Dendritic cell treated with granulocyte-macrophage colony-stimulating factor and Interleukin-4, amounts not matched to agents 40 ng/mL and 50 ng/mL, for 4 days (primary cell): ENCODE results near the gene PWWP2B.
A peak's percentile ranks its signal among the peaks of the same experiment; 100 is the strongest.

Experiments
- H3K27ac Mint-ChIP-seq: one replicate; pipeline ENCODE4 v1.8.0; 2022; ENCODE audit warnings: mild to moderate bottlenecking, mixed read lengths
- H3K27me3 Mint-ChIP-seq: one replicate; pipeline ENCODE4 v1.8.0; 2022; ENCODE audit warnings: mild to moderate bottlenecking, mixed read lengths
- H3K36me3 Mint-ChIP-seq: one replicate; pipeline ENCODE4 v1.8.0; 2022; ENCODE audit warnings: low read depth, mixed read lengths
- H3K4me1 Mint-ChIP-seq: one replicate; pipeline ENCODE4 v1.8.0; 2022; ENCODE audit warnings: low read depth, mixed read lengths
- H3K4me3 Mint-ChIP-seq: one replicate; pipeline ENCODE4 v1.8.0; 2022; ENCODE audit warnings: mild to moderate bottlenecking, moderate library complexity, mixed read lengths
- H3K9me3 Mint-ChIP-seq: one replicate; pipeline ENCODE4 v1.8.0; 2022; ENCODE audit warnings: mixed read lengths
- intact Hi-C: fragments of 100-400 bp; cut with micrococcal nuclease; formaldehyde crosslinking; loops from one replicate; pipeline ENCODE4 v1.15.0; 2022

PWWP2B gene

DNA sequence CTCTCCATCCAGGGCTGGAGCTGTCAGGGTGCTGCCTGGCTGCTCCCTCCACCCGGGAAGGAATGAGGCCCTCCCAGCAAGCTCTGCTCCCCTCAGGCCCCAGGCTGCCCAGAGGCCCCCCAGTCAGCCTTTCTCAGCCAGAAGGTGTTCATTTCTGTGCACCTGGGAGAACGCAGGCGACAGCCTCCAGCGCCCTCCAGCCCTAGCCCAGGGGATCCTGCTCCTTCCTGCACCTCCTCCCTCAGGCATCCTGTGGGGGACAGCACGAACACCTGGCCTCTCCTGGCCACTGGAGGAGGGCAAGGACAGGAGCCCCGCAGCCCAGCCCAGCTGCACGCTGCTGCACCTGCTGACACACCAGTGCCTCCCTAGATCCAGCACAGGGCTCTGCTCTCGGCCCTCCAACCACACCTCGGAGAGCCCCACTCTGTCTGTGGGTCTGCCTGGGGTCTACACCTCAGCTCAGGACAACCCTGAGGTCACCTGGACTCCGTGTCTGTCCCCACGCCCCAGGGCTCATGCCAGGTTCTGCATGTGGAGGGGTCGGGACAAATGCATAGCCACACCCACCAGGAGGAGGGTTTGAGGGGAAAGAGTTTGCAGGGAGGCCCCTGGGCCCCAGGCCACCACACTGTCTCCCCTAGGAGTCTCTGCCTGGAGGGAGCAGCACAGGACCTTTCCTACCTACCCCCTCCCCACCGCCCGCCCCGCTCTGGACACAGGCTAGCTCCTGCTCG lies 7.4 kb upstream of the PWWP2B start:
- H3K27ac Mint-ChIP-seq, result peak overlapping the region; percentile 22
- peaks cover 52% of the 10 kb centered on the region for H3K4me1 Mint-ChIP-seq
- H3K4me3 Mint-ChIP-seq, result no peak overlapping the region
- H3K27me3 Mint-ChIP-seq, result peaks cover 35% of the 10 kb centered on the region
- intact Hi-C loops, result loop anchor here (5.0 to 10.0 kb wide), 2 partner anchors 33 to 245 kb away; no protein-coding TSS in a partner anchor
- peaks cover 11% of the 10 kb centered on the region for H3K9me3 Mint-ChIP-seq
- no peaks in the 10 kb centered on the region for H3K36me3 Mint-ChIP-seq

DNA sequence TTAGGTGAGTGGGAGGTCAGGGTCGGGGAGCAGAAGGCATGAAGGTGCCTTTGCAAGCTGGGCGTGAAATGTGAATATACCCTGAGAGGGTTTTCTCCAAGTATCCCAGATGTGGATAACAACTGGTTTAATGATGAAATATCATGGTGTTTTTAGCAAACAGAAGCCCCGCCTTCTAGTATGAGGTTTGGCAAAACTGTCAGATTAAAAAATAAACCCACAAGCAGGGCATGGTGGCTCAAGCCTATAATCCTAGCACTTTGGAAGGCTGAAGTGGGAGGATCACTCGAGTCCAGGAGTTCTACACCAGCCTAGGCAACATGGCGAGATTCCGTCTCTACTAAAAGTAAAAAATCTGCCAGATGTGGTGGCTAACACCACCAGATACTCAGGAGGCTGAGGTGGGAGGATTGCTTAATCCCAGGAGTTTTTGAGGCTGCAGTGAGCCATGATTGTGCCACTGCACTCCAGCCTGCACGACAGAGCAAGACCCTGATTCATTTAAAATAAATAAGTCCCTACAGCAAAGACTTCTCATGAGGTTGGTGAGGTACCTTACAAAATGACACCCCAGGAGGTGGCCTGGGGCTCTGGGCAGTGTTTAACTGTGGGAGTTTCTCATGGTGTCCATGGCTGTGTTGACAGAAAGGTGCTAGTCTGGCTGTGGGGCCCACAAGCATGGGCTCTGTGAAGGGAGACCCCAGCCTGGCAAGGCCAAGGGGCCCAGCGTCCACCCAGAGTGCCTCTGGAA lies 6.7 kb upstream of the PWWP2B start:
- H3K27me3 Mint-ChIP-seq, result peaks cover 35% of the 10 kb centered on the region
- H3K9me3 Mint-ChIP-seq, result peaks cover 11% of the 10 kb centered on the region
- no peaks in the 10 kb centered on the region for H3K36me3 Mint-ChIP-seq
- no peak overlapping the region for H3K4me3 Mint-ChIP-seq
- no peak overlapping the region for H3K27ac Mint-ChIP-seq
- H3K4me1 Mint-ChIP-seq, result peaks cover 54% of the 10 kb centered on the region
- intact Hi-C loops, result no loop called here

DNA sequence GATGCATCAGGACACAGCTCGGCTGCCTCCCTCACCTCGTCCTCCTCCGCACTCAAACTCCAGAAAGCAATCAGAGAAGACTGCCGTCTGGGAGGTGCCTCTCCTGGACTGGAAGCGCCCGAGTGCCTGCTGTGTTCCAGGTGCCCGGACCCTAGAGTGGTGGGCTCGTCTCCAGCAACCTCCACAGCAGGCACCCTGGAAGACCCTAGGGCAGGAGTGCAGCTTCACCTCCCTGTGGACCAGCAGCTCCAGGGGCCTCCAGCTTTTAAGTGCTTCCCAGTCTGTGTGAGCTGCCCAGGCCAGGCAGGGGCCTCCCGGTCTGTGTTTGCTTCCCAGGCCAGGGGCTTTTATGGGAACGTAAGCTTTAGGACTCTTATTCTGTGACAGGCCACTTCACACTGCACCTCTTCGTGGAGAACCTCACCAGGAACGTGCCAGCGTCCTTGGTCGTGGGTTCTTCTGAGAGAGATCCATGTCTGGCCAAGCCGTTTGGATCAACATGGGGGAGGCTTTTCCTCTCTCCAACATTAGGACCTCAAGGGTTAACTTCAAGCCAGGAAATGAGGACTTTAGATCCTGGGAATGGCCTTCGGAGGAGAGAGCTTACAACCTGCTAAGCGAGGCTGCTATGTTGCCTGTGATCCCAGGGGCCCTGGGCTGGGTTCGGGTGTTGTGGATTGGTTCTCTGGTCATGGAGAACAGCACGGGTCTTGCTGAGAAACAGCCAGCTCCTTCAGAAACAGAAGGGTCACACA lies 5.9 kb upstream of the PWWP2B start:
- Mint-ChIP-seq H3K4me3 (no peak overlapping the region), H3K27me3 (peaks cover 33% of the 10 kb centered on the region), H3K36me3 (no peaks in the 10 kb centered on the region), H3K27ac (no peak overlapping the region), H3K4me1 (peaks cover 51% of the 10 kb centered on the region), H3K9me3 (peaks cover 11% of the 10 kb centered on the region)
- intact Hi-C loops, result no loop called here

DNA sequence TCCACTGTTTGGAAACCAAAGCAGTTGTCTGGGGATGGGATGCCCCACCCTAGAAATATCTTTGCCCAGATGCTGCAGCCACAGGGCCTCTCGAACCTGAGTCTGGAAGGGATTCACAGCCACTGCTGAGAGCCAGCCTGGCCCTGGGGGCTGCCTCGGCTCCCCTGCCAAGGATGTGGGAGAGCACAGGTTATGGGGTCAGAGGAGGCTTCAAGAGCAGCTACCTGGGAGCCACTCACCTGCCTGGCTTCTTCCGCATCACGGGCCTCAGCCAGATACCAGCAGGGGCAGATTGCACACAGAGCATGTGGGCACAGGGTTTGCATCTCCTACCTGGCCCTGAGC lies 5.4 kb upstream of the PWWP2B start:
- H3K27me3 Mint-ChIP-seq, result peaks cover 28% of the 10 kb centered on the region
- H3K4me3 Mint-ChIP-seq, result no peak overlapping the region
- peaks cover 48% of the 10 kb centered on the region for H3K4me1 Mint-ChIP-seq
- H3K36me3 Mint-ChIP-seq, result no peaks in the 10 kb centered on the region
- intact Hi-C loops, result no loop called here
- no peak overlapping the region for H3K27ac Mint-ChIP-seq
- peaks cover 11% of the 10 kb centered on the region for H3K9me3 Mint-ChIP-seq

DNA sequence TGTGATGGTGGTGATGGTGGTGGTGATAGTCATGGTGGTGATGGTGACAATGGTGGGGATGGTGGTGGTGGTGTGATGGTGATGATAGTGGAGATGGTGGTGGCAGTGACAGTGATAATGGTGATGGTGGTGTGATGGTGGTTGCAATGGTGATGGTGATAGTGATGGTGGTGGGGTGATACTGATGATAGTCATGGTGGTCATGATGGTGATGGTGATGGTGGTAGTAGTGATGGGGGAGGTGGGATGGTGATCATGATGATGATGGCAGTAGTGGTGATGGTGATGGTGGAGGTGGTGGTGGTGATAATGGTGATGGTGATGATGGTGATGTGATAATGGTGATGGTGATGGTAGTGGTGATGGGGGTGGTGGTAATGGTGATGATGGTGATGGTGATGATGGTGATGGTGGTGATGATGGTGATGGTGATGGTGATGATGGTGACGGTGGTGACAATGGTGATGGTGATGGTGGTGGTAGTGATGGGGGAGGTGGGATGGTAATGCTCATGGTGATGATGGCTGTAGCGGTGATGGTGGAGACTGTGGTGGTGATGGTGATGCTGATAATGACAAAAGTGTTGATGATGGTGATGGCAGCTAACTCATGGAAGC lies 4.7 kb upstream of the PWWP2B start:
- peaks cover under 1% of the 10 kb centered on the region for H3K36me3 Mint-ChIP-seq

DNA sequence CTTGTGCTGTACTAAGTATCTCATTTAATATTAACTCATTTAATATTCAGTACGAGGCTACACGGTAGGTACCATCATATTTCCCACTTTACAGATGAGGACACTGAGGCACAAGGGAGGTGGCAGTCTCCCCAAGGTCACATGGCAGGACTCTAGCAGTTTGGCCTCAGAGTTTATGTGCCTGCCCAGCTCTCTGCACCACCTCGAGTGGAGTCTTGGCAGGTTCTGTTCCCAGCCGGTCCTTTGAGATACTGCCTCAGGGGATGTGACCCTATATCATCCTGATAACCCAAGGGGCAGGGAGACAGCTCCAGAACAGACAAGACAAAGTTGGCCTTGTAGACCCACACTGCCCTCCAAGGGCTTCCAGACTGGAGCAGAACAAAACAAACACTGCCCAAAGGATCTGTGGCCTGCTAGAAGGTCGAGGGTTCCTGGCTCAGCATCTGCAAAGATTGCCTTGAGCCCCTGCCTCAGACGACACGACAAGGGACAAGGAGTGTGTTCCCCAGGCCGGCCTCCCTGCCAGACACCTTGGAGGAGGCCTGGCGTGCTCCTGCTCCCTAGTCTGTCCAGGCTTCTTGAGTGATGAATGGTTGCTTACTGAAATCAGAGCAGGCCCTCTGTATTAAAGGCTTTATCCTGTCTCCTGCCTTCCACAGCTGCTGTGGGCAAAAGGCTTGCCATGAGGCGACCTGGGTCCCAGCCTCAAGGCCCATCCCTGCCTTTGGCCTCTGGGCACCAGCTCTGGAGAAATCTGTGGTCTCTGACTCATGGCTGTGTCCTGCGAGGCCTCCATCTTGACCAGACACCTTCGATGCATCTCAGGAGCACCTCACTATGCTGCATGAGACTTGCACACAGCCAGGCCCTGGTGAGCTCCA lies 3.9 kb upstream of the PWWP2B start:
- intact Hi-C loops, result no loop called here

More for the DNA sequence above, 4.7 kb upstream of the PWWP2B start:
- Mint-ChIP-seq H3K4me3 (no peak overlapping the region), H3K27me3 (peaks cover 21% of the 10 kb centered on the region), H3K4me1 (peaks cover 41% of the 10 kb centered on the region), H3K27ac (no peak overlapping the region), H3K9me3 (peaks cover 11% of the 10 kb centered on the region)
- intact Hi-C loops, result no loop called here

DNA sequence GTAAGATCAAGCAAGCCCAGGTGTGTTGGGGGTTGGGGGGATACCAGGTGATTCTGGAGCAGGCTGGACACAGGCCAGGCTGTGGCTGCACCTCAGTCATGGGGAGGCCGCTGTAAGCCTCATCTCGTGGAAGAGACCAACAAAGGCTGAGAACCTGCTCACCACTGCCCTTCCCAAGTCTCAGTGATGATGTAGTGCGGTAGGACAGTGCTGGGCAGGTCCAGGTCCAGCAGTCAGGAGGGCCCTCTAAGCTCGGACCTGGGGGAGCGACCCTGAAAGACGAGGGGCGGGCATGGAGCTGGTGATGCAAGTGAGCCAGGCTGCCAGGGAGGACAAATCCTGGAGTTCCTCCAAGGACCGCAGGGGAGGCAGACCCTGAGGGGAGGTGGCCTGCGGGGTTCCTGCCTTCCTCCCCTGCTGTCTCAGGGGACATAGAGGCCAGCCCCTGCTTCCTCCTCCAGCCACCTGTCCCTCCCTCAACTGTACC lies 3.3 kb upstream of the PWWP2B start:
- peaks cover 16% of the 10 kb centered on the region for H3K27me3 Mint-ChIP-seq
- no peak overlapping the region for H3K27ac Mint-ChIP-seq
- peaks cover 11% of the 10 kb centered on the region for H3K36me3 Mint-ChIP-seq
- H3K9me3 Mint-ChIP-seq, result peaks cover 11% of the 10 kb centered on the region
- H3K4me3 Mint-ChIP-seq, result no peak overlapping the region
- intact Hi-C loops, result no loop called here
- peaks cover 48% of the 10 kb centered on the region for H3K4me1 Mint-ChIP-seq

More for the DNA sequence above, 3.9 kb upstream of the PWWP2B start:
- H3K36me3 Mint-ChIP-seq, result peaks cover 6% of the 10 kb centered on the region
- no peak overlapping the region for H3K27ac Mint-ChIP-seq
- peaks cover 16% of the 10 kb centered on the region for H3K27me3 Mint-ChIP-seq
- peaks cover 41% of the 10 kb centered on the region for H3K4me1 Mint-ChIP-seq
- no peak overlapping the region for H3K4me3 Mint-ChIP-seq
- H3K9me3 Mint-ChIP-seq, result peaks cover 11% of the 10 kb centered on the region

DNA sequence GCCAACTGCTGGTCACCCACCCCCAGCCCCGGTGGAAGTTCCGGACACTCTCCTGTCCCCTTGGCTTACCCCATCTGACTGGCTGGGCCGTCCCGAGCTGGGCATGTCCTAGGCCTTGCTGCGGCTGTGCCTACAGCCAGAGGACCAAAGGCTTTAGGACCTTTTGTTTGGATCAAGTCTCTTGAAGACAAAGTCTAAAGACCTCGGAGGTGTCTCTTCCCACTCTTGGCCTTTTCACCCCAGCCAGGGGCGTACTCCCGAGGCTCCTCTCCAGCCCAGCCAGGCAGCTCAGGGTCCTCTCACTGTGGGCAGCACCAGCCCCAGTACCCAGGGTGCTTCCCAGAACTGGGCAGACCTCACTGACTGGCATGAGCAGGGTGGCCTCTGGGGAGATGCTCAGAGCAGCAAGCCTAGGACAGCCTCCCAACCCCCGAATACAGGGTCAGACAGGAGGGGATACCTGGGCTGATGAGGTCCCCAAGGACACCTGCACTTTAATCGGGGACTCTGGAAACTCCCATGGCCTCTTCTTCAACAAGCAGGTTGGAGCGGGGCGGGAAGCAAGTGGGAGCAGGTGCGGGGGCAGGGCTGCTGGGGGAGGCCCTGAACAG lies 2.7 kb upstream of the PWWP2B start:
- intact Hi-C loops, result no loop called here
- peaks cover 11% of the 10 kb centered on the region for H3K9me3 Mint-ChIP-seq
- peaks cover 14% of the 10 kb centered on the region for H3K27me3 Mint-ChIP-seq
- peaks cover 17% of the 10 kb centered on the region for H3K36me3 Mint-ChIP-seq
- H3K4me3 Mint-ChIP-seq, result no peak overlapping the region
- peak overlapping the region; percentile 72 for H3K27ac Mint-ChIP-seq
- peaks cover 49% of the 10 kb centered on the region for H3K4me1 Mint-ChIP-seq

DNA sequence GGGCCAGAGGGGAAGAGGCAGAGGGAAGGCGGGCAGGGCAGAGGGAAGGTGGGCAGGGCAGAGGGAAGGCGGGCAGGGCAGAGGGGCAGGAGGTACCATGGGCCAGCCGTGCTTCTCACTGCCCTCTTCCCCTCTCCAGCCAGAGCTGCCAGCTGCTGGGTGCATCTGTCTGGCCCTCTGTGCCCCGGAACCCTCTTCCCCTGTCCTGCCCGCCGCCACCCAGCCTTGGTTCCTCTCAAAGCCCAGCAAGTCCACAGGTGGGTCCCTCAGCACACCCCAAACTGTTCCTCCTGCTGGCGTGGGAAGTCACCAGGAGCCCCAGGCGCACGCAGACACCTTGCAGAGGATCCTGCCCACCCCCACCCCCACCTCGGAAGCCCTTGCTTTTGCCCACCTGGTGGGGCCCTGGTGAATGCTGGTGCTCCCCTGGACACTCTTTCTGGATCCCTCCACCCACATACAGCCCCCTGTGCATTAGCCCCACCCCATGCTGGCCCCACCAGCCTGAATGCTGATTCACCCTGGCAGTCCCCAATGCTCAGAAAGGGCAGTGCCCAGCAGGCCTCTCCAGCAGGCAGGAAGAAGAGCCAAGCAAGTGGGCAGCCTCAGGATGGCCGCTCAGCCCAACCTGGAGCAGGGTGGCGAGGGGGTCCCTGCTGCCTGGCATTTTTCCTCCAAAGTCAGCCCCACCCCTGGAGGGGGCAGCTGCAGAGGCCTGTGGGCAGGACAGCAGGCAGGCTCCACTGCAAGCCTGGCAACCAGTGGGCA lies 1.9 kb upstream of the PWWP2B start:
- intact Hi-C loops, result loop anchor here (5.0 kb wide), 1 partner anchor 63 kb away; the partner anchor contains the start of gene LRRC27
- Mint-ChIP-seq H3K36me3 (peaks cover 23% of the 10 kb centered on the region), H3K27me3 (peaks cover 10% of the 10 kb centered on the region), H3K27ac (peak overlapping the region; percentile 72), H3K9me3 (peaks cover 11% of the 10 kb centered on the region), H3K4me1 (peaks cover 54% of the 10 kb centered on the region), H3K4me3 (peak overlapping the region; percentile 69)

DNA sequence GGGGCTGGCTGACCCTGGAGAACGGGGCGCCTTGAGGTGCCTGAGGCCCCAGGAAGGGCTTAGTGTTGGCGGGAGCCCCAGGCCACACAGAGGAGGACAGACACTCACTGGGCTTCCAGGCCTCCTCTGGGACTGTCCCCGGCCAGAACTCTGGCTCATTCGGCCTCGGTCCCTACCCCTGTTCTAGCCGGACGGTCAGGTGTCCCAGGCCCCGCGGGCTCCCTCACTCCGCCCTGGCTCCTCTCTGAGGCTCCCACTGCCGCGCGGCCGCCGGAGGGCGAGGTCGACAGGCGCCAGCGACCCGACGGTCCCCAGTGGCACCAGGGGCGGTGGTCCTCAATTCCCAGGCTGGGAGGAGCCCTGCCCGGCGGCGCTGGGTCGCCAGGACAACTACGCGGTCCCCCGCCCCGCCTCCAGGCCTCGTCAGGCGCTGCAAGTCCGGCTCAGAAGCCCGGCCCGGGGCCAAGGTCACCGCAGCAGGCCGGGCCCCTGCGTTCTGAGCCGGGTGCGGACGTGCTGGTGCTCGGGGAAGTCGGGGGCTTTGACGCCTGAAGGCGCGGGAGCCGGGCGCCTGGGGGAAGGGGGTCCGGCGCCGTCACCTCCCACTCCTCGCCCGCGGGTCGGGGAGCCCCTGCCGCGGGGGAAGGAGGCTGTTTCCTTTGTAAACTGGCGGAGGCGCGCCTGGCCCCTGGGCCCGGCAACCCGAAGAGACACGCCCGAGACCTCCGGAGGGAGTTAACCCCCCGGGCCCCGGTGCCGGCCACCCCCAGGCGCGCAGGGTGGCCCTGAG lies 1.1 kb upstream of the PWWP2B start:
- Mint-ChIP-seq H3K4me3 (peak overlapping the region; percentile 69), H3K27ac (peak overlapping the region; percentile 72), H3K27me3 (peaks cover 7% of the 10 kb centered on the region), H3K36me3 (peaks cover 23% of the 10 kb centered on the region), H3K9me3 (peaks cover 11% of the 10 kb centered on the region), H3K4me1 (peaks cover 62% of the 10 kb centered on the region)
- intact Hi-C loops, result loop anchor here (2.0 to 5.0 kb wide), 2 partner anchors 51 to 64 kb away; partner anchors contain the start of gene LRRC27

DNA sequence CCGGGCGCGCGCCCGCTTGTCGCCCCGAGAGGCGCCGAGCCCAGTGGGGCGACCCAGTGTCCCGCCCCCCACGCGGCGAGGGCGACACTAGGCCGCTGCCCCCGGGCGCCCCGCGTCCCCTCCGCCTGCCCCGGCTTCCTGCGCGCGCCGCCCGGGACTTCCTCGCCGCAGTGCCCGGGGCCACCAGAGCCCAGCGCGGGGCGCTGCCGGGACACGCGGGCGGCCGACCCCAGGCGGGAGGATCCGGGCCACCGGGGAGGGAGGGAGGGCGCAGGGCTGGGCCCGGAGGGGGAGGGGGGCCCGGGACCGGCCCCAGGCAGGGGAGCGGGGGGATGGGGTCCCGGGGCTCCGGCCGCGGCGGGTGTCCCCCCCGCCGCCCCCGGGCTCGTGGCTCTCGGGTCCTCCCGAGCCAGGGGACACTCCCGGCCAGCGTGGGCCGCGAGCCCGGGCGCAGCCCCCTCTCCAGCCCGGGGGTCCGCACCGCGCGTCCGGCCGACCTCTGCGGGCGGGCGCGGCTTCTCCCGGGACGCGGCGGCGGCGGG lies 435 bp upstream of the PWWP2B start:
- H3K27ac Mint-ChIP-seq, result peak overlapping the region; percentile 82
- H3K9me3 Mint-ChIP-seq, result peaks cover 11% of the 10 kb centered on the region
- H3K36me3 Mint-ChIP-seq, result peaks cover 23% of the 10 kb centered on the region
- peaks cover 69% of the 10 kb centered on the region for H3K4me1 Mint-ChIP-seq
- H3K27me3 Mint-ChIP-seq, result peaks cover 7% of the 10 kb centered on the region
- H3K4me3 Mint-ChIP-seq, result peak overlapping the region; percentile 33
- intact Hi-C loops, result loop anchor here (2.0 to 5.0 kb wide), 2 partner anchors 50 to 64 kb away; partner anchors contain the start of gene LRRC27
